ENCODE measurements around the gene GON4L.

- no peak for TF ChIP-seq CTCF (IDR thresholded peaks at IDR 0.05; ENCODE audit: low read depth, low read length, poor library complexity, severe bottlenecking)
- no peak for TF ChIP-seq EZH2phosphoT487 (IDR thresholded peaks at IDR 0.05; ENCODE audit: borderline replicate concordance, low read length)
Measured at GRCh38 chr1:155761736-155762405, 95.1 kb downstream of the GON4L start.
